Fibroblast of skin of left biceps (primary cell): ENCODE results near the gene ECEL1.

ENCODE experiments used
- DNase-seq, 2 experiments: peaks; one replicate each; pipeline ENCODE4 v3.0.0-alpha.2; 2013; ENCODE audit warnings: low read depth in 2 of 2

ECEL1 gene

GRCh38 chr2:232501331-232501771 lies 13.7 kb upstream of the ECEL1 start:
- DNase-seq = no peak

GRCh38 chr2:232498452-232498851 lies 10.8 kb upstream of the ECEL1 start:
- DNase-seq = no peak

- DNase-seq = no peak
Observed at GRCh38 chr2:232497348-232497747, 9.7 kb upstream of the ECEL1 start.

- DNase-seq = no peak
Observed at GRCh38 chr2:232496501-232497270, 9.1 kb upstream of the ECEL1 start.

- no peak for DNase-seq
Observed at GRCh38 chr2:232495292-232495691, 7.7 kb upstream of the ECEL1 start.

GRCh38 chr2:232494542-232494941 lies 6.9 kb upstream of the ECEL1 start:
- no peak for DNase-seq

- no peak for DNase-seq
Observed at GRCh38 chr2:232493701-232494474, 6.3 kb upstream of the ECEL1 start.

- no peak for DNase-seq
Observed at GRCh38 chr2:232492963-232493700, 5.5 kb upstream of the ECEL1 start.

GRCh38 chr2:232492236-232492848 lies 4.7 kb upstream of the ECEL1 start:
- DNase-seq = no peak

GRCh38 chr2:232491139-232491780 lies 3.6 kb upstream of the ECEL1 start:
- no peak for DNase-seq

GRCh38 chr2:232490221-232491138 lies 2.8 kb upstream of the ECEL1 start:
- no peak for DNase-seq

GRCh38 chr2:232489516-232490220 lies 2.0 kb upstream of the ECEL1 start:
- no peak for DNase-seq

- no peak for DNase-seq
Observed at GRCh38 chr2:232488721-232489300, 1.2 kb upstream of the ECEL1 start.

- DNase-seq = no peak
Observed at GRCh38 chr2:232488097-232488711, 570 bp upstream of the ECEL1 start.

- DNase-seq = no peak
Observed at GRCh38 chr2:232486558-232487384, 863 bp downstream of the ECEL1 start.

GRCh38 chr2:232485757-232486557 lies 1.7 kb downstream of the ECEL1 start:
- no peak for DNase-seq

GRCh38 chr2:232485348-232485756 lies 2.3 kb downstream of the ECEL1 start:
- no peak for DNase-seq
